Measurements from ENCODE around the gene ROR1.

The ROR1 gene

DNA sequence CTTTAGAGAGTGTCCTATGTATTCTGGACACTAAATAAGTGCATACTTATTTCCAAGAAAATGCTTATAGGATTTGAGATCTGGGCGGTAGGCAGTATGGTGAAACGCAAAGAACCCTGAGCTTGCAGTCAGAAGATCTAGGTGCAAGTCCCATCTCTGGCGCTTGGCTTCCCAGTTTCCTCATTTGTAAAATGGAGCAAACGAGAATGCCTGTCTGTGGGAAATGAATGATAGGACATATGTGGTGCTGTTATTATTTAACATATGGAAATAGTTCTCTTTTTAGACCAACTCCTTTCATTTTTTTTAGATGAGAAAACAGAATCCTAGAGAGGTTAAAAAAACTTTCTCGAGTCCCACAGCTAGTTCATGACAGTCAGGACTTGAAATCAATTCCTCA lies 25.2 kb upstream of the ROR1 start:
- TF ChIP-seq, protein P1, sequence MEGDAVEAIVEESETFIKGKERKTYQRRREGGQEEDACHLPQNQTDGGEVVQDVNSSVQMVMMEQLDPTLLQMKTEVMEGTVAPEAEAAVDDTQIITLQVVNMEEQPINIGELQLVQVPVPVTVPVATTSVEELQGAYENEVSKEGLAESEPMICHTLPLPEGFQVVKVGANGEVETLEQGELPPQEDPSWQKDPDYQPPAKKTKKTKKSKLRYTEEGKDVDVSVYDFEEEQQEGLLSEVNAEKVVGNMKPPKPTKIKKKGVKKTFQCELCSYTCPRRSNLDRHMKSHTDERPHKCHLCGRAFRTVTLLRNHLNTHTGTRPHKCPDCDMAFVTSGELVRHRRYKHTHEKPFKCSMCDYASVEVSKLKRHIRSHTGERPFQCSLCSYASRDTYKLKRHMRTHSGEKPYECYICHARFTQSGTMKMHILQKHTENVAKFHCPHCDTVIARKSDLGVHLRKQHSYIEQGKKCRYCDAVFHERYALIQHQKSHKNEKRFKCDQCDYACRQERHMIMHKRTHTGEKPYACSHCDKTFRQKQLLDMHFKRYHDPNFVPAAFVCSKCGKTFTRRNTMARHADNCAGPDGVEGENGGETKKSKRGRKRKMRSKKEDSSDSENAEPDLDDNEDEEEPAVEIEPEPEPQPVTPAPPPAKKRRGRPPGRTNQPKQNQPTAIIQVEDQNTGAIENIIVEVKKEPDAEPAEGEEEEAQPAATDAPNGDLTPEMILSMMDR (IDR thresholded peaks at IDR 0.05; ENCODE audit: insufficient read depth, low read length, poor library complexity, severe bottlenecking) = no peak

DNA sequence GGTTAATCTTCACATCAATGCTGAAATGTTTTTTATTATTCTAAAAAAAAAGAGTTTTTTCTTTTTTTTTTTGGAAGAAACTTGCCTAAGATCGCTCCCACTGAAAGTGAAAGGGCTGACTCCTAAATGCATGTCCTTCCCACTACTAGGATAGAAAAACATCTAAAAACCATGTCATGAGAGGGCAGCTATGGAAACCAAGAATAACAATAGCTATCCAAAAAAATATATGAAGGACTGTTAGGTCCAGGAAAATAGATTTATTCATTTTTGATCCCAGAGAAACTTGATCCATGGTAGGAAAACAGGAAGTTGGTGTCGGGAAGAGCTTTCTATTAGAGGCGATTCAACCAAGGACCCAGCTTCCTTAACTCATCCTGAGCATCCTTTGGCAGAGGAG lies 23.1 kb upstream of the ROR1 start:
- Histone ChIP-seq H3K4me3 (replicated peaks; ENCODE audit: low read depth, low read length) (no peak overlapping the region), H3K27me3 (replicated peaks; ENCODE audit: control insufficient read depth, insufficient read depth, low read length) (no peaks in the 10 kb centered on the region; the same call in 1 of the 2 replicates), H3K36me3 (ENCODE audit: control insufficient read depth, insufficient read depth, low read length) (no peaks in the 10 kb centered on the region)
- no peak for DNase-seq (ENCODE audit: extremely low read depth, insufficient read length)
- TF ChIP-seq, protein P1 (IDR thresholded peaks at IDR 0.05; ENCODE audit: insufficient read depth, low read length, poor library complexity, severe bottlenecking) = no peak

More for the DNA sequence above, 25.2 kb upstream of the ROR1 start:
- no peaks in the 10 kb centered on the region for H3K36me3 ChIP-seq (ENCODE audit: control insufficient read depth, insufficient read depth, low read length)
- no peak overlapping the region for H3K4me3 ChIP-seq (replicated peaks; ENCODE audit: low read depth, low read length)
- no peak for DNase-seq (ENCODE audit: extremely low read depth, insufficient read length)
- no peaks in the 10 kb centered on the region; the same call in 1 of the 2 replicates for H3K27me3 ChIP-seq (replicated peaks; ENCODE audit: control insufficient read depth, insufficient read depth, low read length)

DNA sequence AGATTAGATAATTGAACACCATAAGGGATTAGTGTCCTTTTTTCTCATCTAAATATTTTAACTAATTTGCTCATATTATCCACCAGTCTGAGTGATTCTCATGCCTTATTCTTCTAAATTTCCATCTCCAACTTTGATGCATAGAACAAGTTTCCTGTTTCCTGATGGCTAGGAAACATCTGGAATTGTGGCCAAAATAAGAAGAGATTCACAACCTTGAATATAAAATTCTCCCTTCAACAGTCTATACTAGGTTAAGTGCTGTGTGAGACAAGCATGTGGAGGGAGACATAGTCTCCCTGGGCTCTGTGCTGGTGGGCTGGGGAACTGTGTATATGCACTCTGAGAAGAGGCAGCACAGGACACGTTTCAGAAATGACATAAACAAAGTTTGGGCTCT lies 21.6 kb upstream of the ROR1 start:
- TF ChIP-seq, protein P1 (IDR thresholded peaks at IDR 0.05; ENCODE audit: insufficient read depth, low read length, poor library complexity, severe bottlenecking) = no peak
- Histone ChIP-seq H3K27me3 (replicated peaks; ENCODE audit: control insufficient read depth, insufficient read depth, low read length) (no peaks in the 10 kb centered on the region; the same call in 1 of the 2 replicates), H3K36me3 (ENCODE audit: control insufficient read depth, insufficient read depth, low read length) (no peaks in the 10 kb centered on the region), H3K4me3 (replicated peaks; ENCODE audit: low read depth, low read length) (no peak overlapping the region)
- no peak for DNase-seq (ENCODE audit: extremely low read depth, insufficient read length)

DNA sequence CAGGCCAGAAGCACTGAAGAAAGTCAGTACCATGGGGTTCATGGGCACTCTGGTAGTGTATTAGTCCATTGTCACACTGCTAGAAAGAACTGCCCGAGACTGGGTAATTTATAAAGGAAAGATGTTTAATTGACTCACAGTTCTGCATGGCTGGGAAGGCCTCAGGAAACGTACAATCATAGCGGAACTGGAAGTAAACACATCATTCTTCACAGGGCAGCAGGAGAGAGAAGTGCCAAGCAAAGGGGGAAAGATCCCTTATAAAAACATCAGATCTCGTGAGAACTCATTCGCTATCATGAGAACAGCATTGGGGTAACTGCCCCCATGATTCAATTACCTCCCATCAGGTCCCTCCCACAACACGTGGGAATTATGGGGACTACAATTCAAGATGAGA lies 20.2 kb upstream of the ROR1 start:
- H3K4me3 ChIP-seq (replicated peaks; ENCODE audit: low read depth, low read length) = no peak overlapping the region
- H3K36me3 ChIP-seq (ENCODE audit: control insufficient read depth, insufficient read depth, low read length) = no peaks in the 10 kb centered on the region
- H3K27me3 ChIP-seq (replicated peaks; ENCODE audit: control insufficient read depth, insufficient read depth, low read length) = no peaks in the 10 kb centered on the region; the same call in 1 of the 2 replicates
- no peak for DNase-seq (ENCODE audit: extremely low read depth, insufficient read length)
- TF ChIP-seq, protein P1 (IDR thresholded peaks at IDR 0.05; ENCODE audit: insufficient read depth, low read length, poor library complexity, severe bottlenecking) = no peak

DNA sequence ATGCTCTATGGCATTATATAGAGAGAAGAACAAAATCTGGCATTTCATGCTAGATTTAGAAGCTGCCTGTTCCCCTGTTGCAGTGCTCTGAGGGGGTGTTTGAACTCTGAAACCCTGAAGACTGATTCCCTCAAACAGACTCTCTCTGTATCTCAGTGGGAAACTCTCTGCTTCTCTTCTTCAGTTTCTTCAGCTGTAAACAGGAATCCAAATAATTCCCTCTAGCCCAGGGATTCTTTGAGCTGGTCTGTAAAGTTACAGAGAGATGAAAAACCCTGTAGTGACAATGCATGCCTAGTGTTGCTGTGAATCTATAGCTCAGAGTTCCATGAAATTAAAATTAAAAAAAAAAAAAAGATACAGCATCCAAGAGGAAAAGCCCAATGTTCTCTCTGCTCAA lies 17.0 kb upstream of the ROR1 start:
- Histone ChIP-seq H3K27me3 (replicated peaks; ENCODE audit: control insufficient read depth, insufficient read depth, low read length) (no peaks in the 10 kb centered on the region), H3K4me3 (replicated peaks; ENCODE audit: low read depth, low read length) (no peak overlapping the region)
- DNase-seq (ENCODE audit: extremely low read depth, insufficient read length) = no peak

More for the DNA sequence above, 17.0 kb upstream of the ROR1 start:
- H3K36me3 ChIP-seq (ENCODE audit: control insufficient read depth, insufficient read depth, low read length) = no peaks in the 10 kb centered on the region
- TF ChIP-seq, protein P1 (IDR thresholded peaks at IDR 0.05; ENCODE audit: insufficient read depth, low read length, poor library complexity, severe bottlenecking) = no peak

All from GM06990 (cell line).